Tongue (tissue), 2 donors: ENCODE data around the gene KNG1. TPM values are rescaled to one million over a fixed set of nuclear protein-coding genes. Genes with fewer than 3 reads are reported as not detected.
"Not testable (repeated sequence)": the region's sequence is repeated elsewhere in the genome, so short reads cannot be mapped to it uniquely, and the experiment has no call there.

Experiments used
- DNase-seq: peaks from one replicate; pipeline ENCODE4 v3.0.0-alpha.2; 2015
- total RNA-seq: library from RNA; depleted of rRNA; stranded (reverse); fragments of >200 nt; gene quantifications from one replicate; pipeline ENCODE4 v1.2.3, GENCODE V29; 2014

Gene KNG1
- total RNA-seq: not detected

GRCh38 chr3:186717039-186717457, at the start of gene KNG1:
Gene KNG1, plus strand, starts transcription at chr3:186717359. Its CDS starts 184 bp downstream, at chr3:186717543.
- DNase-seq: no peak

DNA sequence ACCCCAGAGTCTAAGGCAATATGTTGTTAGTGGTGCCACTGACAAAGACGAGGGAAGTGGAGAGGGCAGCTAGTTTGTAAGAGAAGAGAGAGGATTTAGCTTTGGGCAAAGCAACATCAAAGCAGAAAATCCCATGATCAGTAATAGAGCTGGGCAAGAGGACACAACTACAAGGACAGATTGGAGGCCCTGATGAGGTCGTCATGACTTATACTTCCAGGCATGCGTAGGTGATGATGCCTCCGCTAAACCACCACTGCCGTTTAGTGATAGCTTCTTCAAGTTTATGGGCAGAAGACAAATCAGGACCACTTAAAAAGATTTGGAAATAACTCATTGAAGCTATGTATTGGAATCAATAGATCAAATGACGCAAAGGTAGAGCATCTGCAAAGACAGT, 48.7 kb upstream of the KNG1 start:
- no peak for DNase-seq

- DNase-seq: no peak
Measured at GRCh38 chr3:186669378-186670084, 47.6 kb upstream of the KNG1 start.

GRCh38 chr3:186670155-186670554, 47.0 kb upstream of the KNG1 start:
- no peak for DNase-seq

DNA sequence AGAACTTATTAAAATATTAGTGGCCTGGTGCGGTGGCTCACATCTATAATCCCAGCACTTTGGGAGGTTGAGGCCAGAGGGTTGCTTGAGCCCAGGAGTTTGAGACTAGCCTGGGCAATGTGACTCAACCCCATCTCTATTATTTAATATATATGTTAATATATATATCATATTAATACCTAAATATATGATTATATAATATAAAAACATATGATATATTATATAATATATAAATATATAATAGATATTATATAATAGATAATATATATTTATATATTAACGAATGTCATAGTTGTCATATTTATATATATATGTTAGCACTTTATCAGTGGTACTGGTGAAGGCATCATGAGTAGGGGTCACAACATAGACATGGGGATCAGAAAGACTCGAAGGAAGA, 46.1 kb upstream of the KNG1 start:
- no peak for DNase-seq

DNA sequence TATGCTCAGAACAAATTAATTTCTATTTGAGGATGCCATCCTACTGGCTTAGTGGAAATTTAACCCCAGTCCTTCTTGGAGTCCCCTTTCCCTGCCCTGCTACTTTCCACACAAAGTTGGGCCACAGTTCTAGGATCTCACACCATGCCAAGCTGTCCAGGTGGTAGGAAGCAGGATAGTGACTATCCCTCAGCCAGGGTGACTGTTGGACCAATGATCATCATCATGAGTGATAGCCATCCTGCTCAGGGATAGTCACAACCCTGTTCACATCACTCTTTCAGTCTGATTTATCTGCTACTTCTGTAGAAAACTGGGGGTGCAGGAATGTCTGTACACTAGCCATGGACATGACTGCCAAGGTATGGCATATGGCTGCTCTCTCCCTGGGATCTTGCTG, 38.6 kb upstream of the KNG1 start:
- no peak for DNase-seq

GRCh38 chr3:186679151-186679550, 38.0 kb upstream of the KNG1 start:
- DNase-seq: no peak

- no peak for DNase-seq
Measured at GRCh38 chr3:186680869-186681268, 36.3 kb upstream of the KNG1 start.

DNA sequence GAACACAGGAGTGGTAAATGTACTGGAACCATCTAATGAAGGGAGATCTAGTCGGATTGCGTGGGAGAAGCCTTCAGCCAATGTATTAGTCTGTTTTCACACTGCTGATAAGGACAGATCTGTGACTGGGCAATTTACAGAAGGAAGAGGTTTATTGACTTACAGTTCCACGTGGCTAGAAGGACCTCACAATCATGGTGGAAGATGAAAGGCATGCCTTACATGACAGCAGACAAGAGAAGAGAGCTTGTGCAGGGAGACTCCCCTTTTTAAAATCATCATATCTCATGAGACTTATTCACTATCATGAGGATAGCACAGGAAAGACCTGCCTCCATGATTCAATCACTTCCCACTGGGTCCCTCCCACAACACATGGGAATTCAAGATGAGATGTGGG, 34.3 kb upstream of the KNG1 start:
- no peak for DNase-seq

DNA sequence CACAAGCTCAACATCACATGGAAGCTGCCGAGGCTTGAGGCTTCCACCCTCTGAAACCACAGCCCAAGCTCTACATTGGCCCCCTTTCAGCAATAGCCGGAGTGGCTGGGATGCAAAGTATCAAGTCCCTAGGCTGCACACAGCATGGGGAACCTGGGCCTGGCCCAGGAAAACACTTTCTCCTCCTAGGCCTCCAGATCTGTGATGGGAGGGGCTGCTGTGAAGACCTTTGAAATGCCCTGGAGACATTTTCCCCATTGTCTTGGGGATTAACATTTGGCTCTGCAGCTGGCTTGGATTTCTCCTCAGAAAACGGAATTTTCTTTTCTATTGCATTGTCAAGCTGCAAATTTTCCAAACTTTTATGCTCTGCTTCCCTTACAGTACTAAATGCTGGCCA, 33.2 kb upstream of the KNG1 start:
- DNase-seq: no peak

DNA sequence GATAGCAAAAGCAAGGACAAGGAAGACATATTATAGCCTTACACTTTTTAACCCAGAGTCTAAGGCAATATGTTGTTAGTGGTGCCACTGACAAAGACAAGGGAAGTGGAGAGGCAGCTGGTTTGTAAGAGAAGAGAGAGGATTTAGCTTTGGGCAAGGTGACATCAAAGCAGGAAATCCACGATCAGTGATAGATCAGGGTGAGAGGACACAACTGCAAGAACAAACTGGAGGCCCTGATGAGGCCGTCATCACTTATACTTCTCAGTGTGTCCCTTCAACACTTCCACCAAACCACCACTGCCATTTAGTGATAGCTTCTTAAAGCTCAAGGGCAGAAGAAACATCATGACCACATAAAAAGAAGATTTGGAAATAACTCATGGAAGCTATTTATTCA, 30.7 kb upstream of the KNG1 start:
- DNase-seq: not testable (repeated sequence)

DNA sequence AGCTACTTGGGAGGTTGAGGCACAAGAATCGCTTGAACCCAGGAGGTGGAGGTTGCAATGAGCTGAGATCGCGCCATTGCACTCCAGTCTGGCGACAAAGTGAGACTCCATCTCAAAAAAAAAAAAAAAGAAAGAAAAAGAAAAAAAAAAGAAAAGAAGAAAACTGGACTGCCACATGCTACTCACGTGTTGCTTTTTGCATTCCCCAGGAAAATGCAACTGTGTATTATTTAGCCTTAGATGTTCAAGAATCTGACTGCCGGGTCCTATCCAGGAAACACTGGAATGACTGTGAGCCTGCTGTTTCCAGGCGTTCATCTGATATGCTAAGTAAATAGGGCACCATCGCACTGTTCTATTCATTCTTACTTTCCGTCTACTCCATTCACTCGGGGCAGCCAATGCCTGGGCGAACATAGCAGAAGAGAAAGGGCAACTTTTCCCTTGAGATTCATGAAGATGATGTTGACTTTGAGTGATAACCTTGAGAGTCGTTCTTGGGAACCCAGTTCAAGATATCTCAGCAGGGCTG, 30.0 kb upstream of the KNG1 start:
- no peak for DNase-seq

GRCh38 chr3:186690304-186690703, 26.9 kb upstream of the KNG1 start:
- DNase-seq: not testable (repeated sequence)

DNA sequence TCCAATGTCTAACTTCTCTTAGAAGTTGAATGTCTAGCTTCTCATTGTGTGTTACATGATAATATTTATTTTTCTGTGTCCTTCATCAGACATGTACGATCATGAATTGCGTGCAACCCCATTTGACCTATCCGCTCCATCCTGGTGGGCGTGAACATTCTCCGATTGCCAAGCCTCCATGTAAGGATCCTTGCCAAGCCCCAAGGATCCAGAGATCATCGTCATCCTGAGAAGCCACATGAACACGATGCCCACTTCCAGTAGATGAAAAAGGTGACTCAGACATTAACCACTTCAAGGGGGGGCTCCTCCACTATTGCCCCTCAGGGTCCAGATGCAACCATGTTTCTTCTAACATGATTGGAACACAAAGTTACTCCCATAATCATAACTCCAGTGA, 25.5 kb upstream of the KNG1 start:
- DNase-seq: no peak

GRCh38 chr3:186693843-186694242, 23.3 kb upstream of the KNG1 start:
- no peak for DNase-seq

DNA sequence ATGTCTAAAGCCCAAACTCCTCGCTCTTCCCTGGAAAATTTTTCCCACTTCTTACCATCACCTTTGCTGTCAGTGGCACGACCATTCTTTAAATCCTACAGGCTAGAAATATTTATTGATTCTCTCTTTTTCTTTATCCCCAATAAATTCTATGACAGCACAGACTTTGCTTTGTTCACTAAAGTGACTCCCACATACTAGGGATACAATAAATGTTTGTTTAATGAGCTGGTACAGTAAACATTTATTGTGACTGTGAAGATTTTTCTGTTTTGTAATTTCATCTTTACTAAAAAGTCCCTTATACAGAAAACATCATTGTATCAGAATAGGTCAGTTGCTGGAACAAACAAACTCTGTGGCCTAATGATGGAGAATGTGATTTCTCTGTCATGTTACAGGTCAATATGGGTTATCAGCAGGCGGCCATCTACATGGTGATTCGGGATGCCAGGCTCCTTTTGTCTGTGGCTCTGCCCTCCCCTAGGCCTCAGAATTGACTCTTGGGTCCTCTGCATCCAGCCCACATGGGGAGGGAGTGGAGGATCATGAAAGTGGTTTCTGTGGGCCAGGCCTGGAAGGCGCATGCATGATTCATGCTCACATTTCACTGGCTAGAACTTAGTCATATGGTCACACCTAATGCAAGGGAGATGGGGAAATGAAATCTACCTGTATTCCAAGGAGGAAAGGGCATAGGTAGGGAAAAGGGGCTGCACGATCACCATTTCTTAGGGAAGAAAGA, 22.7 kb upstream of the KNG1 start:
- DNase-seq: no peak

DNA sequence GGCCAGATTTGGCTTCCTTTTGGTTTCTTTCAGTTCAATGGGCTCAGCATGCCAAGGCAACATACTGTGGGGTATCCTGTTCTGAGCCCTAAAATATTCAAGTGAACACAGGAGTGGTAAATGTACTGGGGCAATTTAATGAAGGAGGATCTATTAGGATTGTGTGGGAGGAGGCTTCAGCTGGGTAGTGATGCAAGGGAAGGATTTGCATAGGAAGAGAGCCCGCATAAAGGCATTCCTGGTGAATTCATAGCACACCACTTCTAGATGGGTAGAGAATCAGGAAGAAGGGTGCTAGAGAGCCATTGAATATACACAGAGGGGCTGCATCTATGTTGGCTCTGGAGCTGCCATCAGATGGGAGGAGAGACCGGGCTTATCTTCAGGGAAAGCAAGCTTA, 20.6 kb upstream of the KNG1 start:
- DNase-seq: no peak

DNA sequence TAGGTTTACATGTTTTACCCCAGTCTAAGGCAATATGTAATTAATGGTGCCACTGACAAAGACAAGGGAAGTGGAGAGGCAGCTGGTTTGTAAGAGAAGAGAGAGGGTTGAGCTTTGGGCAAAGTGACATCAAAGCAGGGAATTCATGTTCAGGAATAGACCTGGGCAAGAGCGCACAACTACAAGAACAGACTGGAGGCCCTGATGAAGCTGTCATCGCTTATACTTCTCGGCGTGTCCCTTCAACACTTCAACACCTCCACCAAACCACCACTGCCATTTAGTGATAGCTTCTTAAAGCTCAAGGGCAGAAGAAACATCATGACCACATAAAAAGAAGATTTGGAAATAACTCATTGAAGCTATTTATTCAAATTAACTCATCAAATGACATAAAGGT, 19.6 kb upstream of the KNG1 start:
- no peak for DNase-seq

DNA sequence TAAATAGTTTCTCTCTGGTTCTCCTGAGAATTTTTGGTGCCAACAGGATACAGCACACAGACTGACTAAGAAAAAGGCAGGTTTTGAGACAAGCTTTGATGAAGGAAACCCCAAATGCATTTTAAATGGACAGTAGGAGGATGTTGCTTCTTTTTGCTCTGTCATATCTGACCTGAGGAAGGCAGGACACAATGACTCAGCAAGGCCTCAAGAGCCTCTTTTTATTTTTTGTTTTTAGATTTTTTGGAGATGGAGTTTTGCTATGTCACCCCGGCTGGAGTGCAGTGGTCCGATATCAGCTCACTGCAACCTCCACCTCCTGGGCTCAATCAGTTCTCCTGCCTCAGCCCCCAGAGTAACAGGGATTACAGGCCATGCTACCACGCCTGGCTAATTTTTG, 16.9 kb upstream of the KNG1 start:
- DNase-seq: no peak

DNA sequence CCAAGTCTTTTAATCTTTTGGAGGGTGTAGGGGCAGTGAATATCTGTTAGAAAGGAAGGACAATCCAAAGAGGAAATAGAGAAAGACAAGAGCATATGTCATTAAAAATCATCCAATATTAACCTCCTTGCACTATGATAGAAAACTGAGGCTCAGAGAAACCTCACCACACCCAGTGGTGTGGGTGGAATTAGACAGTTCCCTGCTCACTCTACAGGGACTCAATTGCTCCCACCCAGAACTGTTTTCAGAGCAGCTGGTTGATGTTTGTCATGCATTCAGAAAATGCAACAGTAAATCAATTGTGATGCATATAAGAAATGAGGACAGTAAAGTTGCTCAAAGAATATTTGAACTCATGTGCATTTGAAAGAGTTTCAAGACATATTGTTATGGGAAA, 14.7 kb upstream of the KNG1 start:
- DNase-seq: not testable (repeated sequence)

GRCh38 chr3:186705882-186706780, 11.0 kb upstream of the KNG1 start:
- DNase-seq: no peak

DNA sequence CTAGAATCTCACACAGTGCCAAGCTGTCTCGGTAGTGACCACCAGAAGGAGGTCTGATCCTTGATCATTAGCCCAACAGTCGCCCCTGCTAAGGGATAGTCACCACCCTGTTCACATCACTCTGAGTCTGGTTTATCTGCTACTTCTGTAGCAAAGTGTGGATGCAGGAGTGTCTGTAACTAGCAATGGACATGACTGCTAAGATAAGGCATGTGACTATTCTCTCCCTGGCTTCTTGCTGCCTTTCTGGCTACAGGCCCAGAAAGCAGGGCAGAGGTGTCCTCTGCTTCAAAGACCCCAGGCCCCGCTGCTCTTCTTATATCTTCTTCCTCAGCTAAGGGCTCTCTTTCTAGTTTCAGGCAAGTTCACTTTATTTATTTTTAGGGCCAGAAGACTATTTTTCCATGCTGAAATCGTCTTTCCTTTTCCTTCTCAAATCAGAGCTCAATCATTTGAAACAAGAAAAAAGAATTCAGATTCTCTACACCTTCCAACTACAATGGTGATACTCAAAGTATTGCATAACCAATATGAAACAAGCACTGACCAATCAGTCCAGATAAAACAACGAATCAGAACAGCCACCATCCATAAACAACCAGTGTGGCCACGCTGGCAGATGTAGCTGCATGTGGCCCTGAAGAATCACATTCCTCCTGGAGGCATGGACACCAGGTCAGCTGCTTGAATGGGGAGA, 8.0 kb upstream of the KNG1 start:
- no peak for DNase-seq
